Adrenal gland (tissue), 5 donors: ENCODE results near the gene NSMCE4A.

ENCODE experiments used
- CTCF ChIP-seq, 6 experiments: fragments of 450-650 bp in 4 of 6; fragments of 200-600 bp in 2 of 6; sonication (generic) in 1 of 6; IDR thresholded peaks; 1 replicate in 5 of 6; 2 replicates in 1 of 6; pipeline versions ENCODE4 v1.5.1 to v1.8.0; 2016 to 2021; ENCODE audit warnings: antibody characterized with exemption in 6 of 6, mild to moderate bottlenecking in 2 of 6, moderate library complexity in 1 of 6
- POLR2A ChIP-seq, 2 donors: fragments of 450-650 bp; IDR thresholded peaks; one replicate each; pipeline ENCODE4 v1.6.1; 2017; ENCODE audit warnings: antibody characterized with exemption in 2 of 2, mild to moderate bottlenecking in 2 of 2, moderate library complexity in 1 of 2
- donor health status: DM: no; HTN: no; CAD: no.

GRCh38 chr10:121941532-121941931, 33.5 kb downstream of the NSMCE4A start:
- TF ChIP-seq CTCF (IDR thresholded peaks at IDR 0.05) (no peak), POLR2A (IDR thresholded peaks at IDR 0.05) (no peak)
